Liver (tissue), 9 donors: Measurements from ENCODE around the gene KDM2A. TPM values are rescaled to one million over a fixed set of nuclear protein-coding genes. Genes with fewer than 3 reads are reported as not detected.

Experiments
- DNase-seq: peaks from one replicate; pipeline ENCODE4 v3.0.0-alpha.2; 2017; ENCODE audit warnings: low spot score
- H3K27ac ChIP-seq, 2 donors: one replicate each; pipeline ENCODE4 v1.7.0; 2013; ENCODE audit warnings: inconsistent platforms in 2 of 2, low read length in 2 of 2, control low read depth in 1 of 2, low read depth in 1 of 2, mild to moderate bottlenecking in 1 of 2
- H3K27me3 ChIP-seq, 4 donors: one replicate each; pipeline versions ENCODE4 v1.6.1 to v1.7.0; 2013; ENCODE audit warnings: low read length in 3 of 4, inconsistent platforms in 1 of 4, mild to moderate bottlenecking in 1 of 4, moderate library complexity in 1 of 4; ENCODE audit not compliant: control insufficient read depth in 4 of 4, insufficient read depth in 4 of 4
- H3K36me3 ChIP-seq, 4 donors: one replicate each; pipeline versions ENCODE4 v1.6.1 to v1.7.0; 2013; ENCODE audit warnings: low read length in 3 of 4, mild to moderate bottlenecking in 3 of 4, low read depth in 1 of 4, moderate library complexity in 1 of 4; ENCODE audit not compliant: control insufficient read depth in 4 of 4, insufficient read depth in 3 of 4
- H3K4me1 ChIP-seq, 4 donors: one replicate each; pipeline versions ENCODE4 v1.6.1 to v1.7.0; 2013; ENCODE audit warnings: low read length in 3 of 4, mild to moderate bottlenecking in 3 of 4, moderate library complexity in 1 of 4; ENCODE audit not compliant: control insufficient read depth in 4 of 4, insufficient read depth in 4 of 4
- H3K4me3 ChIP-seq, 3 donors: one replicate each; pipeline versions ENCODE4 v1.6.1 to v1.7.0; 2013; ENCODE audit warnings: low read length in 3 of 3, control low read depth in 1 of 3, low read depth in 1 of 3, mild to moderate bottlenecking in 1 of 3
- H3K9ac ChIP-seq, 2 donors: one replicate each; pipeline ENCODE4 v1.7.0; 2013; ENCODE audit warnings: low read length in 2 of 2, mild to moderate bottlenecking in 2 of 2, moderate library complexity in 2 of 2, control low read depth in 1 of 2, low read depth in 1 of 2
- H3K9me3 ChIP-seq, 4 donors: one replicate each; pipeline versions ENCODE4 v1.6.1 to v1.7.0; 2013; ENCODE audit warnings: low read length in 3 of 4; ENCODE audit not compliant: control insufficient read depth in 4 of 4
- ATF3 ChIP-seq: IDR thresholded peaks from 2 replicates; pipeline ENCODE4 v1.6.1; 2016; ENCODE audit warnings: antibody characterized with exemption
- CTCF ChIP-seq: fragments of 150-350 bp; IDR thresholded peaks from 2 replicates; pipeline ENCODE4 v1.5.1; 2017; ENCODE audit warnings: improper control_type of control experiment, low read depth, low read length; ENCODE audit not compliant: missing input control
- EGR1 ChIP-seq, 2 donors: IDR thresholded peaks; 2 replicates each; pipeline ENCODE4 v1.6.1; 2016 to 2018; ENCODE audit warnings: antibody characterized with exemption in 2 of 2, low read depth in 2 of 2
- FOXA1 ChIP-seq: IDR thresholded peaks from 2 replicates; pipeline ENCODE4 v1.6.1; 2016; ENCODE audit warnings: antibody characterized with exemption
- FOXA2 ChIP-seq: IDR thresholded peaks from 2 replicates; pipeline ENCODE4 v1.6.1; 2016; ENCODE audit warnings: antibody characterized with exemption
- GABPA ChIP-seq, 2 donors: IDR thresholded peaks in 1 of 2; conservative IDR thresholded peaks in 1 of 2; 2 replicates each; pipeline ENCODE4 v1.6.1; 2016; ENCODE audit warnings: antibody characterized with exemption in 2 of 2, mild to moderate bottlenecking in 1 of 2, moderate library complexity in 1 of 2
- HNF4A ChIP-seq, 2 donors: conservative IDR thresholded peaks; 2 replicates each; pipeline ENCODE4 v1.6.1; 2016; ENCODE audit warnings: antibody characterized with exemption in 2 of 2, mild to moderate bottlenecking in 2 of 2
- HNF4G ChIP-seq: IDR thresholded peaks from 2 replicates; pipeline ENCODE4 v1.6.1; 2016; ENCODE audit warnings: antibody characterized with exemption
- JUND ChIP-seq, 2 donors: IDR thresholded peaks; 2 replicates each; pipeline ENCODE4 v1.6.1; 2016; ENCODE audit warnings: antibody characterized with exemption in 2 of 2
- MAX ChIP-seq: IDR thresholded peaks from 2 replicates; pipeline ENCODE4 v1.6.1; 2016; ENCODE audit warnings: antibody characterized with exemption
- NR2F2 ChIP-seq: IDR thresholded peaks from 2 replicates; pipeline ENCODE4 v1.6.1; 2016; ENCODE audit warnings: antibody characterized with exemption
- RAD21 ChIP-seq, 2 donors: IDR thresholded peaks; 2 replicates each; pipeline ENCODE4 v1.6.1; 2016; ENCODE audit warnings: antibody characterized with exemption in 2 of 2, mild to moderate bottlenecking in 2 of 2
- RXRA ChIP-seq, 2 donors: IDR thresholded peaks; 2 replicates each; pipeline ENCODE4 v1.6.1; 2017 to 2018; ENCODE audit warnings: antibody characterized with exemption in 2 of 2, mild to moderate bottlenecking in 1 of 2
- SP1 ChIP-seq: IDR thresholded peaks from 2 replicates; pipeline ENCODE4 v1.6.1; 2018; ENCODE audit warnings: antibody characterized with exemption, mild to moderate bottlenecking
- TAF1 ChIP-seq: conservative IDR thresholded peaks from 2 replicates; pipeline ENCODE4 v1.6.1; 2016; ENCODE audit warnings: antibody characterized with exemption, mild to moderate bottlenecking
- YY1 ChIP-seq: IDR thresholded peaks from 2 replicates; pipeline ENCODE4 v1.6.1; 2016; ENCODE audit warnings: antibody characterized with exemption, mild to moderate bottlenecking
- WGBS: extraction: QIAGEN DNeasy Blood & Tissue Kit; methylation state at CpG from one replicate; pipeline ENCODE4 v1.1.7; 2013; 5-methylcytosine and 5-hydroxymethylcytosine counted together
- polyA plus RNA-seq, 2 donors: library from polyadenylated mRNA; stranded (reverse) in 1 of 2; unstranded in 1 of 2; fragments of 200-250 nt in 1 of 2; fragments of >200 nt in 1 of 2; fragmentation: Nextera tagmentation in 1 of 2; extraction: Ambion mirVana in 1 of 2; gene quantifications; one replicate each; pipeline versions ENCODE4 v1.2.1 to v1.2.3, GENCODE V29; 2013 to 2015
- total RNA-seq, 2 donors: library from RNA; depleted of rRNA; stranded (reverse); fragments of >200 nt; gene quantifications; one replicate each; pipeline ENCODE4 v1.2.3, GENCODE V29; 2014
- TF ChIP-seq, protein P1 (sequence below): IDR thresholded peaks from 2 replicates; pipeline ENCODE4 v1.6.1; 2016; ENCODE audit warnings: antibody characterized with exemption
- TF ChIP-seq, protein P2 (sequence below): IDR thresholded peaks from 2 replicates; pipeline ENCODE4 v1.6.1; 2016; ENCODE audit warnings: antibody characterized with exemption, mild to moderate bottlenecking
- donor health status: healthy.
- donor health status: healthy.
- donor health status: healthy.
- donor health status: healthy.
- donor health status: healthy.

The KDM2A gene
- total and polyA plus RNA-seq, 4 donors: 8.3 to 44.9 (median 22.4) TPM

DNA sequence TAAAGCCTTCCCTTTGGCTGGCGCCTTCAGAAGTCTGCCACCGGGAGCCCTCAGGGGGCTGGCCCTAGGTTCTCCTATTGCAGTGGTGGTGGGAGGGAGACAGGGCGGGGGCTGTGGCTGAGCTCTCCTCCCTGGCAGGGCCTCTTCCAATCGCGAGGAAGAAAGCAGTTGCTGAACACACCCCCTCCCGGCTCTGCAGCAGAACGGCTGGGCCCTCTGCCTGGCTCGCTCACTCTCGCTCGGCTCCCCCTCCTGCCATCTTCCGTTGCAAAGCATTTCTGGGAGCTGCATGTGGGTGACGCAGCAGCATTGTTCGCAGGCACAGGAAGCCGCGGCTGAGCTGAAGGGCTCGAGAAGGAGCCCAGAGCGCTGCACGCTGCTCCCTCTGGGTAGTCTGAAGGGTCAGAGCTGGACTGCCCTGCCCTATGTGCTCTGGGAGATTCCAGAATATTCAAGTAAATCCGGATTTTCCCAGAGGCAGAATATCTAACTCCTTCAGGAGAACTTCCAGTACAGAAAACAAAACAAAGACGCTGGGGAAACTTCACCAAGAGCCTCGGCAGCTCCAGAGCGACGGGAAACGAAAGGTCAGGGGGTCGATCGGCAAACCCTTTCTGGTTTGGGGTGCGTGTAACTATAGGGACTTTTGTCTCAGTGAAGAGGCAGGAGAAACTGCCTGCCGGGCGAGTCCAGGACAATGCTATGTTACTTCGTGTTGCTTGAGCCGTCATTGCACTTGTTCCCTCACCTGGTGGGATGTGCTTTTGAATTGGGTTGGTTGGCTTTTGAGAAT, 120.9 kb downstream of the KDM2A start:
- under 1% methylated on average over 31 of the region's 31 CpGs for WGBS
- no peaks in the 10 kb centered on the region for H3K9me3 ChIP-seq
- H3K4me1 ChIP-seq: peaks cover 0 to 50% (median 35%) of the 10 kb centered on the region in 4 donors
- H3K36me3 ChIP-seq: peaks cover under 1 to 14% (median 10%) of the 10 kb centered on the region in 4 donors
- H3K27me3 ChIP-seq: no peaks in the 10 kb centered on the region
- peak; percentile 89 for DNase-seq
- H3K4me3 ChIP-seq: peak overlapping the region; percentile 60 to 99 (median 96)
- peak overlapping the region; percentile 93 to 99 for H3K27ac ChIP-seq
- H3K9ac ChIP-seq: peak overlapping the region; percentile 97 to 100
- peak; percentile 45 to 63 for TF ChIP-seq RAD21 (IDR thresholded peaks at IDR 0.05)
- TF ChIP-seq ATF3: peak; percentile 64
- peak; percentile 82 for TF ChIP-seq SP1
- TF ChIP-seq FOXA2: no peak
- TF ChIP-seq, protein P1, sequence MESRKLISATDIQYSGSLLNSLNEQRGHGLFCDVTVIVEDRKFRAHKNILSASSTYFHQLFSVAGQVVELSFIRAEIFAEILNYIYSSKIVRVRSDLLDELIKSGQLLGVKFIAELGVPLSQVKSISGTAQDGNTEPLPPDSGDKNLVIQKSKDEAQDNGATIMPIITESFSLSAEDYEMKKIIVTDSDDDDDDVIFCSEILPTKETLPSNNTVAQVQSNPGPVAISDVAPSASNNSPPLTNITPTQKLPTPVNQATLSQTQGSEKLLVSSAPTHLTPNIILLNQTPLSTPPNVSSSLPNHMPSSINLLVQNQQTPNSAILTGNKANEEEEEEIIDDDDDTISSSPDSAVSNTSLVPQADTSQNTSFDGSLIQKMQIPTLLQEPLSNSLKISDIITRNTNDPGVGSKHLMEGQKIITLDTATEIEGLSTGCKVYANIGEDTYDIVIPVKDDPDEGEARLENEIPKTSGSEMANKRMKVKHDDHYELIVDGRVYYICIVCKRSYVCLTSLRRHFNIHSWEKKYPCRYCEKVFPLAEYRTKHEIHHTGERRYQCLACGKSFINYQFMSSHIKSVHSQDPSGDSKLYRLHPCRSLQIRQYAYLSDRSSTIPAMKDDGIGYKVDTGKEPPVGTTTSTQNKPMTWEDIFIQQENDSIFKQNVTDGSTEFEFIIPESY: peak; percentile 37
- TF ChIP-seq MAX: peak; percentile 89
- peak; percentile 11 for TF ChIP-seq HNF4G
- TF ChIP-seq NR2F2: peak; percentile 76
- peak; percentile 52 to 59 for TF ChIP-seq RXRA (IDR thresholded peaks at IDR 0.05)
- no peak for TF ChIP-seq FOXA1
- TF ChIP-seq TAF1: peak; percentile 99
- peak in 1 of 2 donors; percentile 29 for TF ChIP-seq JUND (IDR thresholded peaks at IDR 0.05)
- TF ChIP-seq CTCF: peak; percentile 6
- TF ChIP-seq GABPA (IDR thresholded peaks at IDR 0.05 in 1 of 2, conservative IDR thresholded peaks at IDR 0.05 in 1 of 2): peak in 1 of 2 donors; percentile 55
- peak; percentile 31 to 57 for TF ChIP-seq HNF4A (conservative IDR thresholded peaks at IDR 0.05)
- TF ChIP-seq, protein P2, sequence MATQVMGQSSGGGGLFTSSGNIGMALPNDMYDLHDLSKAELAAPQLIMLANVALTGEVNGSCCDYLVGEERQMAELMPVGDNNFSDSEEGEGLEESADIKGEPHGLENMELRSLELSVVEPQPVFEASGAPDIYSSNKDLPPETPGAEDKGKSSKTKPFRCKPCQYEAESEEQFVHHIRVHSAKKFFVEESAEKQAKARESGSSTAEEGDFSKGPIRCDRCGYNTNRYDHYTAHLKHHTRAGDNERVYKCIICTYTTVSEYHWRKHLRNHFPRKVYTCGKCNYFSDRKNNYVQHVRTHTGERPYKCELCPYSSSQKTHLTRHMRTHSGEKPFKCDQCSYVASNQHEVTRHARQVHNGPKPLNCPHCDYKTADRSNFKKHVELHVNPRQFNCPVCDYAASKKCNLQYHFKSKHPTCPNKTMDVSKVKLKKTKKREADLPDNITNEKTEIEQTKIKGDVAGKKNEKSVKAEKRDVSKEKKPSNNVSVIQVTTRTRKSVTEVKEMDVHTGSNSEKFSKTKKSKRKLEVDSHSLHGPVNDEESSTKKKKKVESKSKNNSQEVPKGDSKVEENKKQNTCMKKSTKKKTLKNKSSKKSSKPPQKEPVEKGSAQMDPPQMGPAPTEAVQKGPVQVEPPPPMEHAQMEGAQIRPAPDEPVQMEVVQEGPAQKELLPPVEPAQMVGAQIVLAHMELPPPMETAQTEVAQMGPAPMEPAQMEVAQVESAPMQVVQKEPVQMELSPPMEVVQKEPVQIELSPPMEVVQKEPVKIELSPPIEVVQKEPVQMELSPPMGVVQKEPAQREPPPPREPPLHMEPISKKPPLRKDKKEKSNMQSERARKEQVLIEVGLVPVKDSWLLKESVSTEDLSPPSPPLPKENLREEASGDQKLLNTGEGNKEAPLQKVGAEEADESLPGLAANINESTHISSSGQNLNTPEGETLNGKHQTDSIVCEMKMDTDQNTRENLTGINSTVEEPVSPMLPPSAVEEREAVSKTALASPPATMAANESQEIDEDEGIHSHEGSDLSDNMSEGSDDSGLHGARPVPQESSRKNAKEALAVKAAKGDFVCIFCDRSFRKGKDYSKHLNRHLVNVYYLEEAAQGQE: peak; percentile 96
- peak; percentile 22 to 38 for TF ChIP-seq EGR1 (IDR thresholded peaks at IDR 0.05; ENCODE audit: low read depth in 2 of 2)
- TF ChIP-seq YY1: peak; percentile 85
